ENCODE data around the gene PRXL2A.
"Not testable (repeated sequence)": the region's sequence is repeated elsewhere in the genome, so short reads cannot be mapped to it uniquely, and the experiment has no call there.

Gene PRXL2A

GRCh38 chr10:80412486-80412885 lies 4.1 kb downstream of the PRXL2A start:
- Histone ChIP-seq H3K4me3 (ENCODE audit: low read depth, low read length) (no peak overlapping the region), H3K36me3 (replicated peaks) (no peaks in the 10 kb centered on the region), H3K27me3 (replicated peaks) (peaks cover 2% of the 10 kb centered on the region), H3K27ac (no peak overlapping the region)
- no peak for TF ChIP-seq CTCF (IDR thresholded peaks at IDR 0.05; ENCODE audit: low read depth, low read length, missing control alignments)
- in situ Hi-C loops (cut with HindIII; ENCODE audit: low pct_ligation_motif_present, low sequenced_read_pairs): no loop called here
- no peak for DNase-seq

GRCh38 chr10:80413271-80413996 lies 5.1 kb downstream of the PRXL2A start:
- no peak for TF ChIP-seq CTCF (IDR thresholded peaks at IDR 0.05; ENCODE audit: low read depth, low read length, missing control alignments)
- DNase-seq: peak; percentile 59
- Histone ChIP-seq H3K27ac (no peak overlapping the region), H3K4me3 (ENCODE audit: low read depth, low read length) (no peak overlapping the region), H3K27me3 (replicated peaks) (peaks cover 2% of the 10 kb centered on the region), H3K36me3 (replicated peaks) (no peaks in the 10 kb centered on the region)
- in situ Hi-C loops (cut with HindIII; ENCODE audit: low pct_ligation_motif_present, low sequenced_read_pairs): no loop called here

GRCh38 chr10:80414142-80414895 lies 6.0 kb downstream of the PRXL2A start:
- in situ Hi-C loops (cut with HindIII; ENCODE audit: low pct_ligation_motif_present, low sequenced_read_pairs): no loop called here
- no peak for DNase-seq
- no peaks in the 10 kb centered on the region for H3K27me3 ChIP-seq (replicated peaks)
- no peak overlapping the region for H3K27ac ChIP-seq
- no peak overlapping the region for H3K4me3 ChIP-seq (ENCODE audit: low read depth, low read length)
- H3K36me3 ChIP-seq (replicated peaks): no peaks in the 10 kb centered on the region
- TF ChIP-seq CTCF (IDR thresholded peaks at IDR 0.05; ENCODE audit: low read depth, low read length, missing control alignments): no peak

GRCh38 chr10:80415734-80416478 lies 7.6 kb downstream of the PRXL2A start:
- no peak overlapping the region for H3K27ac ChIP-seq
- no peaks in the 10 kb centered on the region for H3K27me3 ChIP-seq (replicated peaks)
- no peak for DNase-seq
- H3K36me3 ChIP-seq (replicated peaks): no peaks in the 10 kb centered on the region
- no peak overlapping the region for H3K4me3 ChIP-seq (ENCODE audit: low read depth, low read length)
- no peak for TF ChIP-seq CTCF (IDR thresholded peaks at IDR 0.05; ENCODE audit: low read depth, low read length, missing control alignments)
- in situ Hi-C loops (cut with HindIII; ENCODE audit: low pct_ligation_motif_present, low sequenced_read_pairs): no loop called here

GRCh38 chr10:80416479-80417098 lies 8.2 kb downstream of the PRXL2A start:
- TF ChIP-seq CTCF (IDR thresholded peaks at IDR 0.05; ENCODE audit: low read depth, low read length, missing control alignments): no peak
- peak; percentile 20 for DNase-seq
- Histone ChIP-seq H3K27ac (no peak overlapping the region), H3K27me3 (replicated peaks) (no peaks in the 10 kb centered on the region), H3K4me3 (ENCODE audit: low read depth, low read length) (no peak overlapping the region), H3K36me3 (replicated peaks) (no peaks in the 10 kb centered on the region)
- in situ Hi-C loops (cut with HindIII; ENCODE audit: low pct_ligation_motif_present, low sequenced_read_pairs): no loop called here

- DNase-seq; in situ Hi-C loops (cut with HindIII; ENCODE audit: low pct_ligation_motif_present, low sequenced_read_pairs); H3K36me3 ChIP-seq (replicated peaks): not testable (repeated sequence)
Observed at GRCh38 chr10:80417256-80417655, 8.9 kb downstream of the PRXL2A start.

More at GRCh38 chr10:80417256-80417655, 8.9 kb downstream of the PRXL2A start:
- H3K4me3 ChIP-seq (ENCODE audit: low read depth, low read length); H3K27me3 ChIP-seq (replicated peaks); H3K27ac ChIP-seq: not testable (repeated sequence)

All from brain microvascular endothelial cell (primary cell).